Stimulated activated CD4-positive, alpha-beta T cell treated with anti-CD3 and anti-CD28 coated beads, Interleukin-4, amount 100 ng/mL, for 48 hours (primary cell): Measurements from ENCODE around the gene CCDC102A.
"Not testable (repeated sequence)": the region's sequence is repeated elsewhere in the genome, so short reads cannot be mapped to it uniquely, and the experiment has no call there.

Experiments
- DNase-seq, 2 donors: peaks; one replicate each; pipeline ENCODE4 v3.0.0-alpha.2; 2020; ENCODE audit warnings: low read depth in 2 of 2

Gene CCDC102A

DNA sequence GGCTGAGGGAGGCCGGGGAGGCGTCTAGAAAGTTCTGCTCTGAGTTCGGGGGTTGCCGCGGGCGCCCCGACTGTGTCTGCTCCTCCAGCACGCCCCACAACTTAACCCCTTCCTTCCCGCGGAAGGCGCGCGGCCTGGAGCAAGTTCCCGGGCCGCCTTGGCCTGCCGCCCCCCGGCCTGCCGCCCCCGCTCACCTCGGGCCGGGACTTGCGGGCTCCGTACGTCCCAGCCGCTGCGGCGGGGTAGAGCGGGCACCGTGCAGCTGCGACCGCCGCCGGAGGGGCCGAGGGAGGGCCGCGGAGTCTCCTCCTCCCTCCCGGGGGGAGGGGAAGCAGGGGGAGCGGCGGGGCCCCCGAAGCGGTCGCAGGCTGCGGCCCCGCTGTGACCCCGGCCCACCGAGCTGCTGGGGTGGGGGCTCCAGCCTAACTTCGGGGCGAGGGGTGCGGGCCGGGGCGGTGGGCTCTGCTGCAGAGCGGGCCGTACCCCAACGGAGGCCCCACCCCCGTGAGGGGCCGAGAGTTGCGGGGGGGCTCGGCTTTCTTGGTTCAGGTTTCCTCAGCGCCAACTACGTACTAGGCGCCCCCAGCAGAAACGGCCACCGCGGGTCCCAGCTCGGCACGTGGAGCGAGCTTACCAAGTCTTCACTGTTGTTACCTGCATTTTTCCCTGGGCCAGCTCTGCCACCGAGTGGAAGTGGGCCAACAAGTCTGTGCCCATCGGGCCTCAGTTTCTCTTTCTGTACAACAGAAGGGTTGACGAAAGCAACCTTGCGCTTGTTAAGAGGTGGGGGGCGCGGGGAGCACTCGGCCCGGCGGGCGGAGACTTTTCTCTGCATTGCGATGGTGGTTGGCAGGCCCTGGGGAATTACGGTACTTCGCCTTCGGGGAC lies at the start of gene CCDC102A:
Gene CCDC102A, minus strand, starts transcription at position 266 of the 888 bp plus-strand sequence. CDS start 7,394 bp downstream, outside the sequence.
- peak in 1 of 2 donors; percentile 41 for DNase-seq

DNA sequence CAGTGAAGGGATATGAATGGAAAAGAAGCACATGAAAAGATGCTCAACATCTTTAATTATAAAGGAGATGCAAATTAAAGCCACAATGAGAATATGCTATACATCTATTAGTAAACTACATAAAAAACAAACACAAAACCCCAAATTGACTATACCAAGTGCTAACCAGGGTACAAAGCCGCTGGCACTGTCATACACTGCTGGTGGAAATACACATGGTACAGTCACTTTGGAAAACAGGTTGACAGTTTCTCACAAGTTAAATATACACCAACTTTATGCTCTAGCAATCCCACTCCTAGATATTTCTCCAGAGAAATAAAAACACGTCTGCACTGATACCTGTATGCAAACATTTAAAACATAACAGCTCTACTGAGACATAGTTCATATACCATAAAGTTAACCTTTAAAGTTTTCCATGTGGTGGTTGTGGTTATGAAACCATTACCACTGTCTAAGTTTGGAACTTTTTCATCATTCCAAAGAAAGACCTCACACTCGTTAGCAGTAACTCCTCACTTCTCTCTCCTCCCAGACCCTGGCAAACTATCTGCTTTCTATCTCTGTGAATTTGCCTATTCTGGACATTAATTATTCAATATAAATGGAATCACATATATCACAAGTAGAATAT lies 48.8 kb upstream of the CCDC102A start:
- DNase-seq = no peak

DNA sequence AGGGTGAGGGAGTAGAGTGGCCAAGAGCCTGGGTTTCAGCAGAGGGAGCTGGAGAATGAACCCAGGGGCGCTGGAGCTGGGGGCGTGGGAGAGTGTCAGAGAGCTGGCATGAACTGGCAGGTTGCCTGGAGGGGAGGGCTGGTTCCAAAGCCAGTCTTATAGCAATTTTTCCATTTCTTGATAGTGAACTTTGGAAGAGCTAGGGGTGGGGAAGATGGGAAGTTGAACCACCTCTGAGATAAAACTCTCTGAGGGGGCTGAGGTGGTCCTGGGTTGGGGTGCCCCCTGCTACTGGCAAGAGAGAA lies 42.9 kb upstream of the CCDC102A start:
- DNase-seq = no peak

DNA sequence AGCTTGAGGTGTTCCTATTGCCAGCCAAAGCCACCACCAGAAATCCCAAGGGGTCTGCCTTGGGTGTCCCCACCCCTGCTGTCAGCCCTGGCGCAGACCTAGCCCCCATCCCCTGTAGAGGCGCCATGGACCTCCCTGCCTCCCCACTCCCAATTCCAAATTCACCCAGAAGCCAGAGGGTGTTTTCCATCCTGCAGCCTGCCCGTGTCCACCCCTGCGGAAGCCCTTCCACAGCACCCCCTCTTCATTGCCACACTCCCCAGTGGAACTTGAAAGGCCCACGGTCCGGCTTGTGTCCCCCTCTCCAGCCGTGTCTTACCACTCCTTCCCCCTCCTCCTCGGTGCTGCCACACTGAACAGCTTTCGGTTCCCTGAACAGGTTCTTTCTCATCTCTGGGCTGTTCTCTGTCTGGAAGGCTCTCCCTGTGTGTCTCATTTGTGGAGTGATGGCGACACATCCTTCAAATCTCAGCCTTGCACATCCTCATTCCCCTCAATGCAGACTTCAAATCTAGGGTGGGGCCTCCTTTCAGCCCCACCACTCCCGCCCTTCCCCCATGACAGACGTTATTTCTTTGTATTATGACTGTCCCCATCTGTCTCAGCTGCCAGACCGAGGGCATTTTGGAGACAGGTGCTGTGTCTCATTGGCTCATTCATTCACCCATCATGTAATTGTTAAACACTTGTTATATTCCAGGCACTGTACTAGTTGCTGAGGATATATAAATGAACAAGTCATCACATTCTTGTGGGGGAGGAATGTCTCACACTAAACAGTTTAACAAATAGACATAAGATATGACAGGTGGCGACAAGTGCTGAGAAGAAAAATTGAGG lies 42.4 kb upstream of the CCDC102A start:
- DNase-seq = no peak

DNA sequence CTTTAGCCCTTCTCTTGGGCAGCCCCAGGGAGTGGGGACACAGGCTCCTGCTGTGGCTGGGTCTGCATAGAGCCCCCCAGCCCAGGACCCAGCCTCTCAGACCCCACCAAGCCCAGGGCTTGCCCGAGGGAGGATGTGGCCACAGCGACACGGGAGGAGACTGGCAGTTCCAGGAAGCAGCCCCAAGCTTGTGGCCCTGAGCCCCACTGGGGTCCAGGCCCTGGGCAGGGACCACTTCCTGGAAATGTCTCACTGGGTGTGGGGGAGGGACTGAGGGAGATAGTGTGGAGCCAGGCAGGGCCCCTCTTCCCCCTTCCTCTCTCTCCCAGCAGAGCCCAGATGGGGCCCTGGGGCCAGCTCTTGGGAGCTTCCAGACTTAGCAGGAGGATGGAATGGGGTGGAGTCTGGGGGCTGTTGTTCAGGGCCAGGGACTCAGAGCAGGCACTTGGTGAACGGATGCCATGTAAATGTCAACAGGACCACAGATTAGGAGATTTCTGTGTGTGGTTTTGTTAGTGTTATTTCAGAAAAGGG lies 41.4 kb upstream of the CCDC102A start:
- no peak for DNase-seq

DNA sequence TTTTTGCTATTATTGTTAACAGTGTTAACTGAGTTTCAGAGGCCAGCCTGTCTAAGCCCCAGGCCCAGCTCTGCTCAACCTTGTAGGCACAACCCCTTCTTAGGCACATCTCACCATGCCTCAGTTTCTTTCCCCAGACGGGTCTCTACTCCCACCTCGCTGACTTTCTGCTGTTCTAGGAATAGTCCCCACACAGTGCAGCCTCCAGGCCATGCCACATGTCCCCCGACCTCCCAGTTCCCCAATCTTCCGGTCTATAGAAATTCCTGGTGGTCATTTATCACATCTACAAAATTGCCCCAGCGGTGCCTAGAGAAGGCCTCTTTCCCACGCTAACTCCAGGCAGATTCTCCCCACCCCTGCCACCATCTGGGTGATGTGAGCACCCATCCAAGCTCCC lies 40.8 kb upstream of the CCDC102A start:
- DNase-seq = no peak

DNA sequence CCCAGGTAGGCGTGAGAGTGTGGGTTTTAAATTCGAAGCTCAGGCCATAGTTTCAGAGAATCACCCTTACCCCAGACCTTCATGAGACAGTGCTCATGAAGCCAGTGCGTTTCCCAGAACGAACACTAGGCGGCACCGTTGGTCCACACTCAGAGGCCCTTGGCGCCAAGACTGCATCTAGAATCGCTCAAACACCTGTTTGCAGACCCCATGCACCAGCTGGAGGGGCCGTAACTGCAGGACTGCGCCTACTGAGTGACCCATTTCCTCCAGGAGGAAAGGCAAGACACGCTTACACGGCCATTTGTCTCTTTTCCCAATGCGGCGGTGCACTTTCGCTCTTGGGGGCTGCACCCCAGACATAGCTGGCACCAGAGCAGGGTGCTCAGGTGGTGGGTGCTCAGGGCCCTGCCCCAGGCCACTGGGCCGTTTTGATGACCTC lies 40.1 kb upstream of the CCDC102A start:
- peak; percentile 73 to 82 for DNase-seq

DNA sequence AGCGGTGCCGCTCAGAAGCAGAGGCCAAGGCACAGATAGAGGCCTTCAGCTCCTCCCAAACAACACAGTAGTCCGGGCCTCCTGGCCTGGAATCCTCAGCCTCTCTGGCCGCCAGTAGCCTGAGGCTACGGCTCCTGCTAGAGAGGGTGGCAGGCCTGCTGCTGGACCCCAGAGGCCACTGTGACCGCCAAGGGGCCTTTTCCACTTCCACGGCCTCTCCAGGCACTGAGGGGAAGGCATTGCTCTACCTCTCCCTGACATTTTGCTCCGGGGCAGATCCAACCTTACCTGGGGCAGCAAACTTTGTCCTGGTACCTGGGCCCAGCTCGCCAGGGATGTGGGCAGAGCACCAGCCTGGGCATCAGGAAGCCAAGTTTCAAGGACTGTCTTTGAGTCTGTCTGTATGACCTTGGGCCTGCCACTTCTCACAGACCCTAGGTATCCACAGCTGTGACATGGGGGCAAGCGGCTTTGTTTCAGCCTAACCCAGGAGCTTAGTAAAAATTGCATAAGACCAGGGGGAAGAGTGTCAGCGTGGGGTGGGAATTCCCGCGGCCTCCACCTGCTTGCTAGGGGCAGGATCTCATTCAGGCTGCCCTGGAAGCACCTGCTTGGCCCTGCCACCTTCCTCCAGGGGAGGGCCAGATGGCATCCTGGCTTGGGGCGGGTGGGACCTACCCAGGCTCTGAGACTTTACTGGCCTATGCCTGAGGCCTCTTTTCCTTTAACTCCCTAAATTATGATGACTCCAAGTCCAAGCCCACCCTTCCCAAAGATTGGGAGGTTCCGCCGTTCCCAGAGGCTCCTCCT lies 39.3 kb upstream of the CCDC102A start:
- no peak for DNase-seq

DNA sequence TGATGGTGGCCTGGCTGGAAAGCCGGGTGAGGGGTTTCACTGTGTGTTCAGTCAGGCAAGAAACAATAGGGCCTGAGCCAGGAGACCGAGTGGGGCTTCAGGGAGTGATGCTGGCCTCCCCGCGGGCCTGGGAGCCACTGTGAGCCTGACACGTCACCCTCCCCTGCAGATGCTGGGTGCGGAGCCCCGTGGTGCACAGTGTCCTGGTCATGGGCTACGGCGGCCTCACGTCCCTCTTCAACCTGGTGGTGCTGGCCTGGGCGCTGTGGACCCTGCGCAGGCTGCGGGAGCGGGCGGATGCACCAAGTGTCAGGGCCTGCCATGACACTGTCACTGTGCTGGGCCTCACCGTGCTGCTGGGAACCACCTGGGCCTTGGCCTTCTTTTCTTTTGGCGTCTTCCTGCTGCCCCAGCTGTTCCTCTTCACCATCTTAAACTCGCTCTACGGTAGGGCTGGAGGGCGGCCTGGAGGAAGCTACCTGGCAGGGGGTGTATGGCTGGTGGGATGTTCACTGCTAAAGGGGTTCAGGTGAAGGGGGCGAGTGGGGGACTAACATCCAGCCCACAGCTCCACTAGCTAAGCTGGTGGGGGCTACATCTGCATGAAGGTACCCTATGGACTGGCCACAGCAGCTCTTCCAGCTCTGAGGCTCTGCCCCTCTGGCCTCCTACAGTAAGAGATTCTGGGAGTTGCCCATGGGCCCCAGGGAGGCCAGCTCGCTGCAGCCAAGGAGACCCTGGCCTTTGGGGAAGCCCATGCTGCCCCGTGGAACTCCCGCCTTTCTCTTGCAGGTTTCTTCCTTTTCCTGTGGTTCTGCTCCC lies 38.5 kb upstream of the CCDC102A start:
- no peak for DNase-seq

DNA sequence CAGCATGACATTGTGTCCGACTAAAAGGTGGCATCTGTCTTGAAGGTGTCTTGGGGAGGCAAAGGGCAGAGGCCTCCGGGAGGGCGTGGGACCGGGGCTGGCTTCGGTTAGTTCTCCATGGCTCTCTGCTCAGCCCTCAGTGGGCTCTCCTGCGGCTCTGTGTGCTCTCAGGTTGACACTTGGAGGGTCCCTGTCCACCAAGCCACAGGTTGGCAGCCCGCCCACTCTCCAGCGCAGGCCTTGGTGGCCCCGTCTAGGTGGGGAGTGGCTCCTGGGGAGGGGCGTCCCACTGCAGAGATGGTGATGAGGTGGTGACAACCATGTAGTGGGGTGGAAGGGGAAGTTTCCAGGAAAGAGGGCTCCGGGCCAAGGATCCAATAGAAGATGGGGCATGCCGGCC lies 37.7 kb upstream of the CCDC102A start:
- no peak for DNase-seq

DNA sequence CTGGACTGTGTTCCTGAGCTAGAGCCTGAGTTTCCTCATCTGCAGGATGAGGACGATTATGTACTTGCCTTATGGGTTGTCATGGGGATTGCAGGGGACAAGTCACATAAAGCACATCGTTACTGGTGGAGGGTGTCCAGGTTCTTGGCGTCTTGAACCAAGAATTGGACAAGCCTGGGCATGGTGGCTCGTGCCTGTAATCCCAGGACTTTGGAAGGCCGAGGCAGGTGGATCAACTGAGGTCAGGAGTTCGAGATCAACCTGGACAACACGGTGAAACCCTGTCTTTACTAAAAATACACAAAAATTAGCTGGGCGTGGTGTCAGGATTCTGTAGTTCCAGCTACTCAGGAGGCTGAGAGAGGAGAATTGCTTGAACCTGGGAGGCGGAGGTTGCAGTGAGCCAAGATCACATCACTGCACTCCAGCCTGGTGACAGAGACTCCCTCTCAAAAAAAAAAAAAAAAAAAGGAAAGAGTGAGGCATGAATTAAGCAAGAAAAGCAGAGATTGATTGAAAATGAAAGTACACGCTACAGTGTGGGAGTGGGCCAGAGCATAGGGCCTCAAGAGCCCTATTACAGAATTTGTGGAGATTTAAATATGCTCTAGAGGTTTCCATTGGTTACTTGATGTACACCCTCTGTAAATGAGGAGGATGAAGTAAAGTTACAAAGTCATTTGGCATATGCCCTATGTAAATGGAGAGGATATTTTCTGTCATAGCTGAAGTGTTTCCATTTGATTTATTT lies 36.8 kb upstream of the CCDC102A start:
- no peak for DNase-seq

DNA sequence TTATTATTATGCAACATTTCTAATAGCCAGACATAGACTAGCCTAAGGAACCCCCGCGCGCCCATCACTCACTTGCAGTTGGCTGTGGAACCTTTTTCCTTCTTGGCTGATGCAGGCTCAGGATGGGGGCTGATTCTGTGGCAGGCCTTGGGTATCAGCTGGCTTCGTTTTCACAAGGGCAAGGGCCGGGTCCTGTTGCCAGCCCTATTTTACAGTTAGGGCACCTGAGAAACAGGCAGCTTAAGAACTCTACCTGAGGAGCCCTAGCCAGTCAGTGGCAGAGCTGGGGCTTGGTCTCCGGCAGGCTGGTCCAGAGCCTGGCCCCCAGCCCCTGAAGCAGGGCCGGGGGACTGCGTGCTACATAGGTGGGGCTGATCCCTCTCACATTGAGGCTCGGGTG lies 34.7 kb upstream of the CCDC102A start:
- no peak for DNase-seq

DNA sequence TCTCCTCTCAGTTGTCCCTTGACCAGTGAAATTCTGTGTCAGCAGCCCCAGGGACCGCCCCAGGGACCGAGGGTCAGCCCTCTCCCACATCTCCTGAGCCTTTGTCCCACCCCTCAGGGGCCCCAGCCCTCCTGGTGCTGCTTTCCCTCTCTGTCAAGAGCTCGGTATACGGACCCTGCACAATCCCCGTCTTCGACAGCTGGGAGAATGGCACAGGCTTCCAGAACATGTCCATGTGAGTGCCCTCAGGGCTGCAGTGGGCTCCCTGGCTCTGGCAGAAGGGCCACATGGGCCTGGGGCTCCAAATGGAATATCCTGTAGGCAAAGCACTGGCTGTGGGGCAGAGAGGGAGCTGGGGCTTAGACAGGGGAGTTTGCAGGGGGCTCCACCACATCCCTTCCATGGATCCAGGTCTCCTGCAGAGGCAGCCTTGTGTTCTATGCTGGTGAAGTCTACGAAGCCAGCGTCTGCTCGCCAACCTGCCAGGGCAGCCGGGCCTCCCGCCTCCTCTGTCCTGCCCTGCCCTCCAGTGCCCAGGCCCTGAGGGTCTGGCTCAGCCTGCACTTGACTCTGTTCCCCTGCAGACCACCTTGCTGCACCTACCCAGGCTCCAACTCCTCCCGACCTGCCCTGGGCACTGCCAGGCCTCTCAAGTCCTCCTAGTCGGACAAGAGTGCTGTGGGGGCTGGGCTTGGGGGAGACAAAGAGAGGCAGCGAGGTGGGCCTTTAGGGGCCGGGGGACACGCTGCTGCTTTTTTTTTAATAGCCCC lies 34.1 kb upstream of the CCDC102A start:
- DNase-seq = no peak

DNA sequence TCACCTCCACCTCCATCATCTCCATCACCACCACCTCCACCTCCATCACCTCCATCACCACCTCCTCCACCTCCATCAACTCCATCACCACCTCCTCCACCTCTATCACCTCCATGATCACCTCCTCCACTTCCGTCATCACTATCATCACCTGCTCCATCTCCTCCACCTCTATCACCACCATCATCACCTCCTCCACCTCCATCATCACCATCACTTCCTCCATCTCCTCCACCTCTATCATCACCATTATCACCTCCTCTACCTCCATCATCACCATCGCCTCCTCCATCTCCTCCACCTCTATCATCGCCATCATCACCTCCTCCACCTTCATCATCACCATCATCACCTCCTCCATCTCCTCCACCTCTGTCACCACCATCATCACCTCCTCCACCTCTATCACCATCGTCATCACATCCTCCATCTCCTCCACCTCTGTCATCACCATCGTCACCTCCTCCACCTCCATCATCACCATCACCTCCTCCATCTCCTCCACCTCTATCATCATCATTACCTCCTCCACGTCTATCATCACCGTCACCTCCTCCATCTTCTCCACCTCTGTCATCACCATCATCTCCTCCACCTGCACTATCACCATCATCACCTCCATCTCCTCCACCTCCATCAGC lies 33.1 kb upstream of the CCDC102A start:
- no peak for DNase-seq

DNA sequence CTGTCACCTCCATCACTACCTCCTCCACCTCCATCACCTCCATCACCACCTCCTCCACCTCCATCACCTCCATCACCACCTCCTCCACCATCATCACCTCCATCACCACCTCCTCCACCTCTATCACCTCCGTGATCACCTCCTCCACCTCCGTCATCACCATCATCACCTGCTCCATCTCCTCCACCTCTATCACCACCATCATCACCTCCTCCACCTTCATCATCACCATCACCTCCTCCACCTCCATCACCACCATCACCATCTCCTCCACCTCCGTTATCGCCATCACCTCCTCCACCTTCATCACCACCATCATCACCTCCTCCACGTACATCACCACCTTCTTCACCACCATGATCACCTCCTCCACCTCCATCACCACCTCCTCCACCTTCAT lies 32.4 kb upstream of the CCDC102A start:
- not testable (repeated sequence) for DNase-seq

DNA sequence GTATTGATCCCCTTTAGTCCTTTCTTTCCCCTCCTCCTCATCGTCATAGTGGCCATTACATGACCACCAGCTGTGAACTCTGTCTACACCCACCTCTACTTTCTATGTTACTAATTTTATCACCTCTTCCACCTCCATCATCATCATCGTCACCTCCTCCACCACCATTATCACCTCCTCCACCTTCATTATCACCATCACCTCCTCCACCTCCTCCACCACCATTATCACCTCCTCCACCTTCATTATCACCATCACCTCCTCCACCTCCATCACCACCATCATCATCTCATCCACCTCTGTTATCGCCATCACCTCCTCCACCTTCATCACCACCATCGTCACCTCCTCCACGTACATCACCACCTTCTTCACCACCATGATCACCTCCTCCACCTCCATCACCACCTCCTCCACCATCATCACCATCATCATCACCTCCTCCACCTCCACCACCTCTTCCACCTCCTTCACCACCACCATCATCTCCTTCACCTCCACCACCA lies 31.9 kb upstream of the CCDC102A start:
- no peak for DNase-seq

DNA sequence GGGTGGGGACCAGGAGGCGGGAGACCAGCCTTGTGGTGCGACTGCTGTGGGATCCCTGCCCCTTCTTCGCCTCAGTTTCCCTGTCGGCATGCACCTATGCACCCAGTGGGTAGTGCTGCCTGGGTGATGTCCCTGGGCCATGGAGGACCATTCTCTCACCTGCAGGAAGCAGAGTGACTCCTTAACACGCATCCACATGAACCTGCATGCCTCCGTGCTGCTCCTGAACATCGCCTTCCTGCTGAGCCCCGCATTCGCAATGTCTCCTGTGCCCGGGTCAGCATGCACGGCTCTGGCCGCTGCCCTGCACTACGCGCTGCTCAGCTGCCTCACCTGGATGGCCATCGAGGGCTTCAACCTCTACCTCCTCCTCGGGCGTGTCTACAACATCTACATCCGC lies 31.3 kb upstream of the CCDC102A start:
- DNase-seq = no peak

DNA sequence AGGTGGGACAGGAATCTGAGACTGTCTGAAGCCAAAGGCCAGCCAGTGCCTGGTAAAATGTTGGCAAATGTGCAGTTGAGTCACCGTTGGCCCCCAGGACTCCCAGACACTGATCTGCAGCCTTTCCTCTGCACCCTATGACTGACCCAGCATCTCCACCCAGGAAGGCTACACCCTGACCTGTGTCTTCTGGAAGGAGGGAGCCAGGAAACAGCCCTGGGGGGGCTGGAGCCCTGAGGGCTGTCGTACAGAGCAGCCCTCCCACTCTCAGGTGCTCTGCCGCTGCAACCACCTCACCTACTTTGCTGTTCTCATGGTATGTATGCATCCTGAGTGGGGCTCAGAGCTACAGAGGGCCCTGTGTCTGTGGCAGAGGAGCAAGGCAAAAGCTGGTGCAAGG lies 30.1 kb upstream of the CCDC102A start:
- DNase-seq = no peak
